BLaER1 treated with 17β-estradiol and CSF1 and Interleukin-3, amounts not matched to agents 10 nM and 100 nM (cell line): Measurements from ENCODE around the gene ADAMTS12.

Experiments used
- H3K27ac ChIP-seq, 11 experiments: shearing (Covaris generic); formaldehyde crosslinking; 2 replicates each; pipeline ENCODE4 v1.8.1; 2022
- H3K27me3 ChIP-seq, 11 experiments: shearing (Covaris generic); formaldehyde crosslinking; 2 replicates each; pipeline ENCODE4 v1.8.1; 2022
- H3K36me3 ChIP-seq, 11 experiments: shearing (Covaris generic); formaldehyde crosslinking; 2 replicates each; pipeline ENCODE4 v1.8.1; 2022
- H3K4me1 ChIP-seq, 10 experiments: shearing (Covaris generic); formaldehyde crosslinking; 2 replicates each; pipeline ENCODE4 v1.8.1; 2022
- H3K4me2 ChIP-seq, 11 experiments: shearing (Covaris generic); formaldehyde crosslinking; 2 replicates each; pipeline ENCODE4 v1.8.1; 2022
- H3K4me3 ChIP-seq, 10 experiments: shearing (Covaris generic); formaldehyde crosslinking; 2 replicates each; pipeline ENCODE4 v1.8.1; 2022
- H3K9ac ChIP-seq, 11 experiments: shearing (Covaris generic); formaldehyde crosslinking; 2 replicates each; pipeline ENCODE4 v1.8.1; 2022
- H3K9me3 ChIP-seq, 11 experiments: shearing (Covaris generic); formaldehyde crosslinking; replicated peaks in 1 of 11; 2 replicates each; pipeline ENCODE4 v1.8.1; 2022
- H4K20me1 ChIP-seq, 11 experiments: shearing (Covaris generic); formaldehyde crosslinking; 2 replicates each; pipeline ENCODE4 v1.8.1; 2022
- Cebpa-rat ChIP-seq, 11 experiments: shearing (Covaris generic); IDR thresholded peaks; 2 replicates each; pipeline ENCODE4 v1.8.1; 2022

ADAMTS12 gene

GRCh38 chr5:33690374-33691135 is 201.2 kb downstream of the ADAMTS12 start:
- Histone ChIP-seq H3K27ac (no peak overlapping the region), H3K9me3 (peaks cover 19 to 40% (median 29%) of the 10 kb centered on the region in 11 experiments), H3K36me3 (no peaks in the 10 kb centered on the region), H3K4me3 (no peak overlapping the region), H3K9ac (no peak overlapping the region), H3K4me1 (peaks cover 7 to 19% (median 11%) of the 10 kb centered on the region in 10 experiments), H3K27me3 (no peaks in the 10 kb centered on the region), H4K20me1 (no peaks in the 10 kb centered on the region), H3K4me2 (peak overlapping the region in 2 of 11 experiments; percentile 8 to 30; a peak in 2 of 22 replicates)
- no peak for TF ChIP-seq Cebpa-rat (IDR thresholded peaks at IDR 0.05)

- H3K9ac ChIP-seq, result no peak overlapping the region
- TF ChIP-seq Cebpa-rat (IDR thresholded peaks at IDR 0.05), result no peak
- H4K20me1 ChIP-seq, result no peaks in the 10 kb centered on the region
- no peak overlapping the region for H3K27ac ChIP-seq
- no peak overlapping the region for H3K4me2 ChIP-seq
- H3K4me3 ChIP-seq, result no peak overlapping the region
- H3K4me1 ChIP-seq, result peaks cover 7 to 20% (median 11%) of the 10 kb centered on the region in 10 experiments
- H3K36me3 ChIP-seq, result no peaks in the 10 kb centered on the region
- H3K9me3 ChIP-seq, result peaks cover 13 to 25% (median 20%) of the 10 kb centered on the region in 11 experiments
- H3K27me3 ChIP-seq, result no peaks in the 10 kb centered on the region
These were observed 203.3 kb downstream of the ADAMTS12 start for GRCh38 chr5:33688526-33688925.

- no peak overlapping the region for H3K27ac ChIP-seq
- H3K9ac ChIP-seq, result no peak overlapping the region
- TF ChIP-seq Cebpa-rat (IDR thresholded peaks at IDR 0.05), result no peak
- no peaks in the 10 kb centered on the region for H4K20me1 ChIP-seq
- H3K36me3 ChIP-seq, result no peaks in the 10 kb centered on the region
- H3K9me3 ChIP-seq, result peaks cover 12 to 20% (median 17%) of the 10 kb centered on the region in 11 experiments; a peak in 21 of 22 replicates
- peaks cover 7 to 20% (median 11%) of the 10 kb centered on the region in 10 experiments for H3K4me1 ChIP-seq
- H3K4me2 ChIP-seq, result no peak overlapping the region
- no peaks in the 10 kb centered on the region for H3K27me3 ChIP-seq
- no peak overlapping the region for H3K4me3 ChIP-seq
These were observed 203.7 kb downstream of the ADAMTS12 start for GRCh38 chr5:33688066-33688465.

GRCh38 chr5:33685873-33686755 is 205.7 kb downstream of the ADAMTS12 start:
- Histone ChIP-seq H3K27ac (peak overlapping the region in 6 of 11 experiments; percentile 0 to 36 (median 23); a peak in 5 of 22 replicates), H3K4me2 (peak overlapping the region; percentile 41 to 79 (median 62)), H3K9me3 (peaks cover 0 to 3% (median 0%) of the 10 kb centered on the region in 11 experiments; a peak in 5 of 22 replicates), H3K36me3 (no peaks in the 10 kb centered on the region), H4K20me1 (no peaks in the 10 kb centered on the region), H3K27me3 (no peaks in the 10 kb centered on the region), H3K9ac (peak overlapping the region in 1 of 11 experiments; percentile 21; a peak in 1 of 22 replicates), H3K4me1 (peaks cover 7 to 20% (median 11%) of the 10 kb centered on the region in 10 experiments), H3K4me3 (no peak overlapping the region)
- no peak for TF ChIP-seq Cebpa-rat (IDR thresholded peaks at IDR 0.05)

GRCh38 chr5:33684496-33685159 is 207.2 kb downstream of the ADAMTS12 start:
- H3K9ac ChIP-seq, result no peak overlapping the region
- H3K27me3 ChIP-seq, result no peaks in the 10 kb centered on the region
- H3K27ac ChIP-seq, result no peak overlapping the region
- H3K4me2 ChIP-seq, result no peak overlapping the region
- no peak overlapping the region for H3K4me3 ChIP-seq
- peaks cover 9 to 20% (median 12%) of the 10 kb centered on the region in 10 experiments for H3K4me1 ChIP-seq
- H4K20me1 ChIP-seq, result no peaks in the 10 kb centered on the region
- TF ChIP-seq Cebpa-rat (IDR thresholded peaks at IDR 0.05), result no peak
- peaks cover 0 to 6% (median 0%) of the 10 kb centered on the region in 11 experiments; a peak in 7 of 22 replicates for H3K9me3 ChIP-seq
- H3K36me3 ChIP-seq, result no peaks in the 10 kb centered on the region

GRCh38 chr5:33679791-33680190 is 212.0 kb downstream of the ADAMTS12 start:
- peaks cover 29 to 51% (median 32%) of the 10 kb centered on the region in 10 experiments for H3K4me1 ChIP-seq
- peak overlapping the region in 3 of 11 experiments; percentile 6 to 46 (median 21); a peak in 6 of 22 replicates for H3K4me2 ChIP-seq
- H3K9ac ChIP-seq, result no peak overlapping the region
- H3K27ac ChIP-seq, result no peak overlapping the region
- no peak overlapping the region for H3K4me3 ChIP-seq
- H3K36me3 ChIP-seq, result no peaks in the 10 kb centered on the region
- no peaks in the 10 kb centered on the region for H3K27me3 ChIP-seq
- H4K20me1 ChIP-seq, result no peaks in the 10 kb centered on the region
- no peak for TF ChIP-seq Cebpa-rat (IDR thresholded peaks at IDR 0.05)
- peaks cover 0 to 22% (median 12%) of the 10 kb centered on the region in 11 experiments; a peak in 14 of 22 replicates for H3K9me3 ChIP-seq

- H3K9me3 ChIP-seq, result peaks cover 7 to 24% (median 12%) of the 10 kb centered on the region in 11 experiments; a peak in 16 of 22 replicates
- peak overlapping the region; percentile 19 to 39 (median 32); a peak in 11 of 20 replicates for H3K4me3 ChIP-seq
- no peaks in the 10 kb centered on the region for H3K36me3 ChIP-seq
- TF ChIP-seq Cebpa-rat (IDR thresholded peaks at IDR 0.05), result no peak
- H3K4me2 ChIP-seq, result peak overlapping the region; percentile 73 to 89 (median 83)
- peak overlapping the region; percentile 33 to 74 (median 62); a peak in 21 of 22 replicates for H3K9ac ChIP-seq
- no peaks in the 10 kb centered on the region for H4K20me1 ChIP-seq
- H3K4me1 ChIP-seq, result peaks cover 46 to 74% (median 55%) of the 10 kb centered on the region in 10 experiments
- no peaks in the 10 kb centered on the region for H3K27me3 ChIP-seq
- peak overlapping the region; percentile 63 to 85 (median 80); a peak in 21 of 22 replicates for H3K27ac ChIP-seq
These were observed 215.8 kb downstream of the ADAMTS12 start for GRCh38 chr5:33675958-33676464.

- no peak overlapping the region for H3K4me3 ChIP-seq
- peaks cover 0 to 15% (median 0%) of the 10 kb centered on the region in 11 experiments; a peak in 6 of 22 replicates for H3K9me3 ChIP-seq
- no peak overlapping the region for H3K4me2 ChIP-seq
- H3K27me3 ChIP-seq, result no peaks in the 10 kb centered on the region
- TF ChIP-seq Cebpa-rat (IDR thresholded peaks at IDR 0.05), result no peak
- no peak overlapping the region for H3K27ac ChIP-seq
- peaks cover 34 to 49% (median 39%) of the 10 kb centered on the region in 10 experiments for H3K4me1 ChIP-seq
- H3K36me3 ChIP-seq, result no peaks in the 10 kb centered on the region
- H4K20me1 ChIP-seq, result no peaks in the 10 kb centered on the region
- no peak overlapping the region for H3K9ac ChIP-seq
These were observed 220.0 kb downstream of the ADAMTS12 start for GRCh38 chr5:33671700-33672291.
